Loucy (cell line): Measurements from ENCODE around the gene GKN2.

Experiments used
- EZH2phosphoT487 ChIP-seq: fragments of 200-600 bp; IDR thresholded peaks from 2 replicates; pipeline ENCODE4 v1.6.1; 2018; ENCODE audit warnings: antibody characterized with exemption, mild to moderate bottlenecking, moderate library complexity, borderline replicate concordance
- TF ChIP-seq, protein P1 (sequence below): fragments of 200-600 bp; sonication (generic); conservative IDR thresholded peaks from 2 replicates; pipeline ENCODE4 v1.5.1; 2014; ENCODE audit warnings: mild to moderate bottlenecking, antibody characterized with exemption, low read length

DNA sequence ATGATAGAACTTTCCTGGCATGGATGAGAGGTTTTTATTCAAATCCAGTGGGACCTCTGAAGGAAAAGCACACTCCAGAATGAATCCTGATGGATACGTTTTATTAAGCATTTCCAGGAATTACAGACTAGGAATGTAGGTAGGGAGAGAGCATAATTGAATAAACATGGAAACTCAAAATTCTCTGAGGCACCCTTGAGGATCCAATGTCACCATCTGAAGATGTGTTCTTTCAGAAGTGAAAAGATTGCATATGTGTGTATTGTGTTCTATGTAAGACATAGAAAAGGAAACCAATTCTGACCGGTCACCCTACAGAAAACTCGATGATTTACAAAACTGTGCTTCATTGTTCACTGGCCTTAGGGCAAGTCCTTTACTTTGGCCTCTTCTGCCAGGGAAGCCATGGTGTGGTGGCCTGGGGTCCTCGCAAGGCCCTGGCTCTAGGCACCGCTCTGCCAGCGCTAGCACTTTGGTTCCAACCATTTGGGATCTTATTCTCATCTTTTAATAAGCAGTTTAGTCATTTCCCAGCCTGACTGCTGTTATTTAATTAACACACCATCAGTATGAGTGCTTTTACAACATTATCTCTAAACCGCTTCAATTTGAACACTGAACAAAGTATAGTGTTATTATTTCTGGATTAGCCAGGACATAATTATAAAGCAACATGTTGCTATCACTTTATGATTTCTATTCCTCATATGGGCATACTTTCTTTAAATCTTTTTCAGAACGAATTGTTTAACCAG is 17.2 kb upstream of the GKN2 start:
- TF ChIP-seq, protein P1, sequence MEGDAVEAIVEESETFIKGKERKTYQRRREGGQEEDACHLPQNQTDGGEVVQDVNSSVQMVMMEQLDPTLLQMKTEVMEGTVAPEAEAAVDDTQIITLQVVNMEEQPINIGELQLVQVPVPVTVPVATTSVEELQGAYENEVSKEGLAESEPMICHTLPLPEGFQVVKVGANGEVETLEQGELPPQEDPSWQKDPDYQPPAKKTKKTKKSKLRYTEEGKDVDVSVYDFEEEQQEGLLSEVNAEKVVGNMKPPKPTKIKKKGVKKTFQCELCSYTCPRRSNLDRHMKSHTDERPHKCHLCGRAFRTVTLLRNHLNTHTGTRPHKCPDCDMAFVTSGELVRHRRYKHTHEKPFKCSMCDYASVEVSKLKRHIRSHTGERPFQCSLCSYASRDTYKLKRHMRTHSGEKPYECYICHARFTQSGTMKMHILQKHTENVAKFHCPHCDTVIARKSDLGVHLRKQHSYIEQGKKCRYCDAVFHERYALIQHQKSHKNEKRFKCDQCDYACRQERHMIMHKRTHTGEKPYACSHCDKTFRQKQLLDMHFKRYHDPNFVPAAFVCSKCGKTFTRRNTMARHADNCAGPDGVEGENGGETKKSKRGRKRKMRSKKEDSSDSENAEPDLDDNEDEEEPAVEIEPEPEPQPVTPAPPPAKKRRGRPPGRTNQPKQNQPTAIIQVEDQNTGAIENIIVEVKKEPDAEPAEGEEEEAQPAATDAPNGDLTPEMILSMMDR: no peak
- TF ChIP-seq EZH2phosphoT487: no peak
